Hippocampal formation (tissue), 2 donors: ENCODE measurements around the gene INSIG2.
"Not testable (repeated sequence)": the region's sequence is repeated elsewhere in the genome, so short reads cannot be mapped to it uniquely, and the experiment has no call there.

ENCODE experiments used
- DNase-seq, 2 donors: peaks; one replicate each; lab custom pipeline; 2025; lab: John Stamatoyannopoulos, UW

The INSIG2 gene

DNA sequence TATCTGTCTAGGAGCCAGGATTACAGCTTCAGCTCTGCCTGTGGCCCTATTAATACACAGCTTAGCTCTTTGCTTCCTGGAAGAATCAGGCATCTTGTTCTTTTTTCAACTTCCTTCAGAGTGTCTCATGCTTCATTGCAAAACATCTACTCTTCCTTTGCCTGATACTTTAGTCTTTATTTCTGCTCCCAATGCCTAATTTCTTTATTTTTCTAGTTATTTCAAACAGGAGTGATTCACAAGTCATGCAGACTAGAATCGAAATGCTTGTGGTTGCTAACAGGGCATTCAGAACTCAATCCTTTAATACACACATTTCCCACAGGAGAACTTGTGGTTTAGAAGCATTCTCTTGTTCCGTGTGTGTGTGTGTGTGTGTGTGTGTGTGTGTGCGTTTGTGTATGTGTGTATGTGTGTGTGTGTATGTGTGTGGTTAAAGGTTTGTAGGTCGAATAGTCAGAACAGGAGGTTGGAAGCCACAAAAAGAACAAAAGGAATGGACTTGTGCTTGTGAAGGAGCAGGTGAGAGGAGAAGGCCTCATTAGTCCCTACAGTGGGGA lies 28.3 kb upstream of the INSIG2 start:
- DNase-seq: no peak

DNA sequence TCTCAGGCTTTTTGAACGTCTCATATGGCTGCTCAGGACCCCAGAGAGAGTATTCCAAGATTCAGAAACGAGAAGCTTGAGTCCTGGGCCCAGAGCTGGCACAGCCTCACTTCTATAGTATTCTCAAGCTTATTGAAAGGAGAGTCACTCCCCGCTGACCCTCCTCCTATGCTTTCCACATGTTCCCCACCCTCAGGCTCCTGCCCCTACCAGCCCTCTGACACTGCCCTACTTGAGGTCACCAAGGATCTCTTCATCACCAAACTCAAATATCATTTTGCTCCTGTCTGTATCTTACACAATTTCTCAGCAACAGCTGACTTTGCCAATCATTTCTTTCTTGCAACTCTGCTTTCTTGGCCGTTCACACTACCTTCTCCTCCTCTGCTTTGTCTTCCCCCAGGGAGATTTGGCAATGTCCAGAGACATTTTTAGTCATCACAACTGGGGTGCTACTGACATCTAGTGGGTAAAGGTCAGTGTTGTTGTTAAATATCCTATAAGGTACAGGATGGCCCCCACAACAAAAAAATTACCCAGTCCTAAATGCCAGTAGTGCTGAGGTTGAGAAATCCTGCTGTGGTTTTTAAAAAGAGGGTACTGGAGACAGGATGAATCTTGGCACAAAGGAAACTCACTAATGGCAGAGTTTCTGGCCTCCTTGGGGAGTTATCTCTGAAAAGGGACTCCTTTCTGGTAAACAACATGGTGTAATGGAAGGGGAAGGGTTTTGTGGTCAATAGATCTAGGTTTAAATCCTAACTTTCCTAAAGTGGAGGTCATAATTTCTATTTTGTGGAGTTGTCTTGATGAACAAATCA lies 26.9 kb upstream of the INSIG2 start:
- peak in 1 of 2 donors; percentile 35 for DNase-seq

DNA sequence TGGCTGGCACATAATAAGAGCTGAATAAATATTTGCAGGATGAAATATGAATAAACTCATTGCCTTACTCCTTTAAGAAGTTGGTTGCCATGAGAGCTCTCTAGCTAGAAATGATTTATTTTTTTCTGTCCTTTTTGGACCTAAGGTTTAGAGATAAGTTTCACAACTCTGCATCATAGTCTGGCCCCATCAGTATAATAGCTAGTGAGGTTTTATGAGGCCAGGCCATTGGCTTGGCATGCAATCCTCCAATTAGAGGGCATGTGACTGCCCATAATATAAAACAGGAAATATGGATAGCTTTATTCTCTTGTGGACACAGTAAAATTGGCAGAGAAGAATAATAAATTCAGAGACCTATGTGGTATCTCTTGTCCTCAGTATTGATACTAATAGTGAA lies 26.2 kb upstream of the INSIG2 start:
- DNase-seq: no peak

DNA sequence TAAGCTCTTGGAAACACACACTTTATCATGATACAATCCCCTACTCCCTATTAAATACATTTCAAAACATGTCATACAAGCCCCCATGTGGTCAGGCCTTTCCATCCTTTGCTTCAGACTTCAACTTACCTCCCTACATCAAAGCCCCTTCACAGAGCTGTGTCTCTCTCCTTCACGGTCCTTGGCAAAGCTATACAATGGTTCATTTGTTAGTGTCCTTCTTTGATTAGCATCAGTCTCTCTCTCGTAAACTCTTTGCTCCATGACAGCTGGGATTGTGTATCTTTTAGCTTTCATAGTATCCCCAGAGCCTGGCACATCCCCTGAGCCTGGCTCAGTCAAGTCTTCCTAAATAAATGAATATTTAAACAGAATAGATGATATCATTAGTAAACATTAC lies 25.6 kb upstream of the INSIG2 start:
- DNase-seq: no peak

DNA sequence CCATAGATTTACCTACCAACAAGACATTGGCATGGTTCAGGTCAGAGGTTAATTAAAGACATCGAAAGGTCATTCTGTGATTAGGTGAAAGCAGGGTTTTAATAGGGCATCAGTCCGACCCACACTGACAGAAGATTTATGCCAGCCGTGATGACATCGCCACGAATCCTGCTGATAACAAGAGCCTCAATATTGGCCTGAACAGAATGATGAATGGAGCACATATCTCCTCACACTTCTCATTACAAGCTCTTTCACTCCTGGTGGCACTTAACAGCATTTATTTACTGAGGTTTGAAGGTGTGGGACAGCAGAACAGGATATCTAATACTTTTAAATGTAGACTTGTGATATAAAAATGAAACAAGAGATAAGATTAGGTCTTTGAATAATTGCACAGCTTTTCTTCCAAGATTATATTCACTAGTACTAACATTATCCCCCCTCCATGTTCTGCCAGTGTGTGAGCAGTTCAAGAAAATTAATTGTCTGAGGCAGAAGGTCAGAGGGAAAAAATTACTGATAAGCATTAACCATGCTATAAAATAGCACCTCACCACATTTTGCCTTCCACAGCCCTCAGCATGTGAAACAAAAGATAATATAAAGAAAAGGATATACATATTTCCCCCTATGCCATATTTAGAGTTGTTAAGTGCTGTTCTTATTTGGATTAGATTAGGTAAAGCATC lies 23.1 kb upstream of the INSIG2 start:
- no peak for DNase-seq

DNA sequence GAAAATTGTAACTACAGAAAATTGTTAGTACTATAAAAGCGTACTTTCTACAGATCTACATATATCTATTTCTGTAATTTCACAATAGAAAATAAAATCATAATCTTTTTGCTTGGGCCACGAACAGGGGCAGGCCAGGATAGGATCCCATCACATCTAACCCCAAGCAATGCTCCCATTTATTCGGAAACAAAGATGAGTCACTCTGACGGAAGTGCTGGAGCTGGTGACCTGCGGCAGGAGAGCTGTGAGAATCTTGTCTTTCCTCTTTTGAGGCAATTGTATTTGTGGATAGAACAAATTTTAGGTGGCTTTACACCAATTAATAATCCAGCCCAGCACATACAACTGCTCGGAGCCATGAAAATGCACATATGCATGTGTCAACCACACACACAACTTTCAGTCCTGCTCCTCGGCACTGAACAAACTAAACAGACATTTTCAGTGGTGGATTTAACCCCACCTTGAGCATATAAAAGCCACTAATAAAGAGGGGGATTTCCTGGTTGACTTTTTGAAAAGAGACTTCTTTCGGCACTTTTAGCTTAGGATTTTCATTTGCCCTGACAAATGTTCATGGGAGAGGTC lies 22.3 kb upstream of the INSIG2 start:
- no peak for DNase-seq

DNA sequence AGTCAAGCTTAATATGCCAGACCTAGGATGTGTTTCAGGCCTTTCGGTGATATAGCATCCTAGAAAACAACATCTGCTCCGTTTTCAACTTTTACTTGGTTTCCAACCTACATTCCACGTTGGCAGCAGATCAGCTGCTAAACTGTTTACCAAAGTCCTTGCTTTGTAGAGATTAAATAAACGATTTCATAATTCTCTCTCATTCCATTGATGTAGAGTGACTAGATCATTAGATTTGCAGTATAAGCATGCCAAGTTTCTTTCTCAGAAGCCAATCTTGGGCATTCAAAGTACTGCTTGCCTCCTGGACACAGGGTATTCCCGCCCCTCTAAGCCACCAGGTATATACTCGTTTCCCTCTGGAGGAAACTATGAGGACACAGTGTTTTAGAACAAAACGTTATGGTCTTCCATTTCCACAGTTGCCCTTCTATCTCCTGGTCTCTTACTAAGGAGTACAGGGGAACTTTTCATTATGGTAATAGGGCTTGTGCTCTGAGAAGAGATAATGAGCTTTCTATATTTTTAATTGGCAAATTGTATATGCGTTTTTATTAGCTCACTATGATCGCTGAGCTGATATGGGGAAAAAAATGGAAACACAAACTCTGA lies 10.5 kb upstream of the INSIG2 start:
- no peak for DNase-seq

DNA sequence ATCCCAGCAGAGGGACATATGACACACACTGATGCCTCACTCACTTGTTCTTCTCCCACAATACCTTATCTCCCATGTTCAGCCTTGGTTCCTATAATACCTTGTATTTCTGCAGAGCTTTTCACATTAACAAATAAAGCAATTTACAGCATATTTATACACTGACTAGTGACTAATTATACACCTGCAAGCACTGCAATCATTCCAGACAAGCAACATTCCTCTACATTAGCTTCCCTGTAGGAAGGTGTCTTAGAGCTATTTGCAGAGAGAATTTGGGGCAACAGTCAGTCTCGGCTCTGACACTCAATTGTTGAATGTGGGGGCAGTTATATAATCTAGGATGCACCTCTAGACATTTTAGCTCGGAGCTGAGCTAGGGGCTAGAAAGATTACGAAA lies 9.5 kb upstream of the INSIG2 start:
- no peak for DNase-seq

DNA sequence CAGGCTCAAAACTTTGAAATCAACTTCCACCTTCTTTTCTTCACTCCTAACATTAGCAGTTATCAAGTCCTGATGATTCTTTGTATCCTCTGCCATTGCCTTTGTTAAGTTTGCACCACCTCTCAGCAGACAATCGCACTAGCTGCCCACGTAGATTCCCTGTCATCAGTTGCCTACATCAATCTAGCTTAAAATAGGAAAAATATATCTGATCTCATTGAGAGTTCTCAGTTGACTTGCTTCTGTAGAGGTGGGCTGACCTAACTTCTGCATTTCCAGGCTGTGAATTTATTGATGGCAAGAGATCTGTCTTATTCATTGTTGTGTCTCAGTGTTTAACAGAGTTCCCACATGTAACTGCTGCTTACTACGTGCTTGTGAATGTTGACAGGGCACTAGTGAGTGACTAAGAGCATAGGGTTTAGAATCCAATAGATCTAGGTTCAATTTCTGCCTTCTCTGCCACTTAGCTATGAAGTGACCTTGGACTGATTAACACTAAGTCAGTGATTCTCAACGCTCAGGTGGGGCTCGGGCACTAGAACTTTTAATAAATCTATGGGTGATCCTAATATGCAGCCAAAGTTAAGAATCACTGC lies 3.7 kb upstream of the INSIG2 start:
- DNase-seq: no peak

DNA sequence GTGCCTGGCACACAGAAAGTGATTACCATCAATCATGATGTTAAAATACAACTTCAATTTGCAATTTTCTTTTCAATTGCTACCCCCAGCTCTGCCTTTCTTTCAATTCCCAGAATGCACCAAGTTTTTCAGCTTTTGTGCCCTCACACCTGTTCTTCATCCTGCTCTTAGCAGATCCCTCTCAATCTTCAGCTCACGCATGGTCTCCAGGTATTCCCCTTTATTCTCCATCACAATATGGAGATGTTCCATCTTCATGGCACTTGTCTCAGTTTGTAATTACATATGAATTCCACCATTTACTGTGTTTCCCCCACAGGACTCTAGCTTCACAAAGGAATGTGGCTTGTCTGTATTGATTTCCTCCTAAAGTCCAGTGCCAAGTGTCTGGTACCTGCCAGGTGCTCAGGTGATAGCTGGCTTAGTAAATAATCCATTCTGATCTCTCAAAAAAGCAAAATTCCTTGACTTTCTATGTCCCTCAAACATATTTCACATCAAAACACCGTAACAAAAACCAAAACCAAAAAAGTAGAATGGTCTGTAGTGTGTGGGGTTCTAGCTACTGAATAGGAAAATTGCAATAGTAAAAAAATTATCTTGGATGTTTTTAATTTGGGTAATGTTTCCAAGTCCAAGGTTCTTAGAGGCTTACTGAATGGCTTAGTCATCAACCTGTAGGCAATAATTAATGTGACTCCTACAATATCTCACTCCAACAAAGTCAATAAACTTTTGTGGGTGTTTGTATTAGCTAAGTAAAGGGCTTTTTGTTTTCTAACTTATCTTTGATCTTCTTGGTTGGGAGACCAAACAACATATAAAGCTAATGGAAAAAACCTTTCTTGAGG lies 2.9 kb upstream of the INSIG2 start:
- DNase-seq: no peak

DNA sequence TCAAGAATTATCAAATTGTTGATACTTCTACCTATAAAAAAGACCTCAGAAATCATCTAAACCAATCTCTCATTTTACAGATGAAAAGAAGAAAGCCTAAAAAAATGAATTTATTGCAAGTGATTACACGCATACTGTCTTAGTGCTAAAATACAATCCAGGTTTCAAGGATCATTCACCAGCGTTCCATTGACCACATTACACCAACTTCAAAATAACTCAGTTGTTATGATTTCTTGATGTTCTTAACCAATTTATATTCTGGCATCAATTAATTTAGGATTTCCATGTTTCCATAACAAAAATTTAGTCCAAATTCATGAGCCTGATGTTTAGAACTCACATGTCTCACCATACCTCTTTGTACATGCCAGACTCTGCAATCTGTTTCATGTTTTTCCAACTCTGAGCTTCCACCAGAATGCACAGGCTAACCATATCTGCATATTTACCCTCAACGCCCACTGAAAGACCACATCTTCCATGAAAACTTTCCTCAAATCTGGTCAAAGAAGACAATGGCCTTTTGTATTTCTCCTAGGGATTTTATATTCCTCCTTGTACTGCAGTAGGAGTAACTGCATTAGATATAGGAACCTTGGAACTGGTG lies 2.1 kb upstream of the INSIG2 start:
- DNase-seq: no peak

DNA sequence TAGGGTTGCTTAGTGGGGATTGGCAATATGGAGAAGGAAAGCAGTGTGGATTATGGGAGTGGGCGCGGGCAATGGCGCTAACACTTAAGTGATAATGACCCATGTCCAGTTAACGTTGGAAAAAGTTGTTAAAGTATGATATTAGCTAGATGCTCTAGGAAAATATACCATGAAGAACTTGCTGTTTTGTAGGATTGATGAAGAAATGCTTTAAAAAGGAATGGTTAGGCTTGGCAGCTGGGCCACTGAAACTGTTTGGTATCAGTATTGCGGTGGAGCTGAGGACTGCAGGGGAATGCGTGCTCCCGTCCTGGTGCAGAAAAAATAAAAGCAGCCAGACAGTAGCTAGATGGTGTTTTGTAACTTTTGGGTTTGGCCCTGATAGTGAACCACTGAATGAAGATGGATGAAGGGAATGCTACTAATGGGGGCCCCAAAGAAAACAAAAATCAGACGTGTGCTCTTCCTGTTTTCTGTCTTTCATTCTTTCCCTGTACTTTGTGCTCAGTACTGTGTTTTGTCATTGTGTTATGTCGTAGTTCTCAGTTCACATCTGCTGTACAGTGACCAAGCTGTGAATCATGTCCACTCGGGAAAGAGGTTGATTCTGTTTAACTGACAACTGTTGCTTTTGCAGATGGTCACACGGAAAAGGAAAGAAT lies 999 bp downstream of the INSIG2 start:
- DNase-seq: no peak

DNA sequence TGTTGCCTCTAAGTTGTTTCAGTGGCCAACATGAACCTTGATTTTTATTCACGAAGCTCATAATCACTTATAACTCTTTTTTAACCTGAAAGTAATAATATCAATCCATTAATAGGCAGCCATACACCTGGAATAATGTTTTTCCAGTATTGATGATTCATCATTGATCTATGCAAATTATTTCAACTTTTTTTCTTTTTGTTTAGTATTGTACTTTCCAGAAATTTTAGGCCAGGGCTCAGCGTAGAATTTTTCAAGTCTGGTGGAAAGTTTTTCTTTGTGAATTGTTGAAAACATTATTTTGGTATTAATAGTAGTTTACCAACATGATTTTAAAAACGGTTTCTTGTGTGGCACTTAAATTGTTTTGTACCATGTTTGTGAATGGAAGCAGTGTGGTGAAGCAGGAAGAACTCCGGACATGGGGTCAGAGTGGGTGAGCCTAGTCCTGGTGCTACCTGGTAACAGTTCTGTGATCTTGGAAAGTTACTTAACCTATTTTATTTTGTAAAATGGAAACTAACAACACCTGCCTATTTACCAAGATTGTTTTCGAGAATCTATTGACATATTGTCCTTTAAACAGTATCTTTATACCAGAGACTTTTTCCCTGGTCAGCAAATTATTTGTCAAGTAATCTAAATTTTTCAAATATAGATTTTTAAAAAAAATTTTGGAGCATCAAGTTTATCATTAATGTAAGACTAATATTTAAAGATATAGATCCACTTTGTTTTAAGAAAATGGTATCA lies 2.3 kb downstream of the INSIG2 start:
- no peak for DNase-seq

DNA sequence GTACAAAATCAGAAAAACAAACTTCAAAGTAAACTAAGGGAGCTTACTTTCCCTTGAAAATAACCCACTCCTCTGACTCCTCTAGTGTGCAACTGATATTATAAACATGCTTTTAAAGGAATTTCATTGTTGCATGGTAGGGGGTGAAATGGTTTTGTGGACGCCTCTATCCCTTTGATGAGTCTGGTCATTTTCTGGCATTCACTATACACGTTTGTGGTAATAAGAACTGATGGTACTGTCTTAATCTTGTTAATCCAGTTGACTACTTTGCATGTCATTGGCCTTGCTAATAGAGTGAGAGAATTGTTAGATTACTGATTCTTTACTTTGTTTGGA lies 2.8 kb downstream of the INSIG2 start:
- DNase-seq: no peak

DNA sequence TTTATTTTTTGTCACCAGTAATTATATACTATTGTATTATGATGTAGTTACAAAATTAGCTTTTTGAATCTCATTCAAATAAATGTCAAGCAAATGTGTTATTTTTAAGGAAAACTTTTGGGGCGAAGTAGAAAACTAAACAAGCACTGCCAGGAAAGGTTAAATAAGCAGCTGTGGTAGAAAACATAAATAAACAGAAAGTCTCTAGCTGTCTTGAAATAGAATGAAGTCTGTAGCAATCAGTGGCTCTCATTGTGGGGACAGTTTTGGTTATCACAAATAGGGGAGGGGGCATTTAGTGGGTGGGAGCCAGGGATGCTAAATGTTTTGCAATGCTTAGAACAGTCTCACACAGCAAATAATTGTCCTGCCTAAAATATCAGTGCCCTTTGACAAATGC lies 3.4 kb downstream of the INSIG2 start:
- DNase-seq: no peak

DNA sequence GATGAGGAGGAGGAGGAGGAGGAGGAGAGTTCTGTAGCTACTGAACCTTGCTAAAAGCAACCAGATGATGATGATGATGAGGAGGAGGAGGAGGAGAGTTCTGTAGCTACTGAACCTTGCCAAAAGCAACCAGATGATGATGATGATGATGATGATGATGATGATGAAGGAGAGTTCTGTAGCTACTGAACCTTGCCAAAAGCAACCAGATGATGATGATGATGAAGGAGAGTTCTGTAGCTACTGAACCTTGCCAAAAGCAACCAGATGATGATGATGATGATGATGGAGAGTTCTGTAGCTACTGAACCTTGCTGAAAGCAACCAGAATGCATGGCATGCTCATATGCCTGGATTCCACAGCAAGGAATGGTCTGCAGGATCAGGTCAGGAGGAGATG lies 5.8 kb downstream of the INSIG2 start:
- not testable (repeated sequence) for DNase-seq

DNA sequence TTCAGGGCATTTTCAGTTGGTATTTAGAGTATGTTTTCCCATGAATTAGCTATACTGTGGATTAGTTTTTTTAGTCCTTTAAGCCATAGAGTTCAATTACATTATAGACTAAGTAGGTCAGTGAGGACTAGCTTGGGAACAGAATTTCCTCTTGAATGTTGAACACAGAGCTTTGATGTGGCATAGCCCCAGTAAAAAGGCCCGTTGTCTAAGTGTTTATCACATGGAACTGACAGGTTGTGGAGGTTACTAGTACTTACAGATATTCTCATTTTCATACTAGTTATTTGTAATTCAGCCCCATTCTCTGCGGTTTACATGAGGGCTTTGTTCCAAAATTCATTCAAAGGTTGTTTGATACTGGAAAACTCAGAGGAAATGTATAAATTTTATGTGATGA lies 6.2 kb downstream of the INSIG2 start:
- DNase-seq: no peak

DNA sequence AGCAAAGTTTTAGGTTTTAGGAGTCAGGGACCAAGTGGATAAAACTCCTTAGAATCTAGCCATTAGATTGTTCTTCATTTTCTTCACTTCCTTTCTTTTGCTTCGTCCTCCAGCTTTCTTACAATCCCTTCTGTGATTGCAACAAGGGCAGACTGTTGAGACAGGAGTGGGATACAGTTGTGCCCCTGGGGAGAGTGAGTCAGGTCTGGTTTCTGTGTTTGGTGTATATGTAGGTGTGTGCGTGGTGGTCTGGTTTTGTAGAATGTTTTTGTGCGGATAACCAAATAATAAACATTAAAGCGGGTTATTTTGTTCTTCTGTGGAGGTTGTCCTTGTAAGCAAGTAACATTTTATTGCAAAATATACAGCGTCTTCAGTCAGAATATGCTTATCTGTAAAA lies 7.3 kb downstream of the INSIG2 start:
- no peak for DNase-seq

DNA sequence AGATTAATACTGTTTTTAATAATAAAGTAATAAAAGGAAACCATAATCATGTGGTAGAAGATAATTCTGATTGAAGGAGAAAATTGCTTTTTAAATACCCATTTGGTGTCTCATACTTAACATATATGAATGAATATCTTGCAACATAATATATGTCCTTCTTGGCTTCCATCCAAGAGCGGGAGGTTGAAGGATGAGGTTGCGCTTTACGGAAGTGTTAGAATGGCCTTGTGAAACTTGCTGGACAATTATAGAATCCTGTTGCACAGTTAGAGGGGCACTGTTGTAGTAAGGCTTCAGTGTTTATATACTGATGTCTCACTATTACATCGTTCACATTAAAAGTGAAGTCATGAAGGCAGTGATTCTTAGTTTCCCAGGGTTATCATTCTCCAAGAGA lies 9.4 kb downstream of the INSIG2 start:
- DNase-seq: no peak
